AG09309 (cell line): Measurements from ENCODE around the gene DDX55.
A peak's percentile ranks its signal among the peaks of the same experiment; 100 is the strongest.
"Not testable (repeated sequence)": the region's sequence is repeated elsewhere in the genome, so short reads cannot be mapped to it uniquely, and the experiment has no call there.

Experiments
- DNase-seq: peaks from one replicate; pipeline ENCODE4 v3.0.0-alpha.2; 2010; ENCODE audit warnings: low read depth
- H3K4me3 ChIP-seq: 2 replicates; pipeline ENCODE4 v1.5.1; 2011; ENCODE audit warnings: mild to moderate bottlenecking, low read depth, low read length, moderate library complexity; ENCODE audit not compliant: control insufficient read depth
- CTCF ChIP-seq: IDR thresholded peaks from 2 replicates; pipeline ENCODE4 v1.5.1; 2011; ENCODE audit warnings: mild to moderate bottlenecking, low read depth, low read length, inconsistent platforms; ENCODE audit not compliant: insufficient read depth, control insufficient read depth; ENCODE audit errors: missing control alignments

Gene DDX55

GRCh38 chr12:123576611-123577010 is 25.3 kb upstream of the DDX55 start:
- no peak for TF ChIP-seq CTCF

GRCh38 chr12:123578243-123578642 is 23.7 kb upstream of the DDX55 start:
- no peak overlapping the region for H3K4me3 ChIP-seq
- DNase-seq: no peak
- no peak for TF ChIP-seq CTCF

More at GRCh38 chr12:123576611-123577010, 25.3 kb upstream of the DDX55 start:
- no peak for DNase-seq
- H3K4me3 ChIP-seq: no peak overlapping the region

- not testable (repeated sequence) for DNase-seq, H3K4me3 ChIP-seq
These were observed 23.1 kb upstream of the DDX55 start for GRCh38 chr12:123578829-123579228.

- DNase-seq: no peak
- no peak overlapping the region for H3K4me3 ChIP-seq
- no peak for TF ChIP-seq CTCF
These were observed 21.1 kb upstream of the DDX55 start for GRCh38 chr12:123580772-123581171.

GRCh38 chr12:123591702-123592481 is 10.0 kb upstream of the DDX55 start:
- no peak for TF ChIP-seq CTCF
- no peak overlapping the region for H3K4me3 ChIP-seq
- peak; percentile 24 for DNase-seq

GRCh38 chr12:123595729-123596128 is 6.2 kb upstream of the DDX55 start:
- no peak for TF ChIP-seq CTCF
- H3K4me3 ChIP-seq: no peak overlapping the region
- no peak for DNase-seq

GRCh38 chr12:123597100-123597499 is 4.8 kb upstream of the DDX55 start:
- H3K4me3 ChIP-seq: no peak overlapping the region
- TF ChIP-seq CTCF: no peak
- no peak for DNase-seq
